Glutamatergic neuron (in vitro differentiated cells): Measurements from ENCODE around the gene ADD2. TPM values are rescaled to one million over a fixed set of nuclear protein-coding genes. Genes with fewer than 3 reads are reported as not detected.
"Not testable (repeated sequence)": the region's sequence is repeated elsewhere in the genome, so short reads cannot be mapped to it uniquely, and the experiment has no call there.

Source experiments
- DNase-seq: peaks from one replicate; pipeline ENCODE4 v3.0.0; 2022
- H3K27ac Mint-ChIP-seq: one replicate; pipeline ENCODE4 v1.8.0; 2020; ENCODE audit warnings: mild to moderate bottlenecking, mixed read lengths, inconsistent platforms; ENCODE audit not compliant: unreplicated experiment
- H3K27me3 Mint-ChIP-seq: one replicate; pipeline ENCODE4 v1.8.0; 2020; ENCODE audit warnings: mild to moderate bottlenecking, moderate library complexity, mixed read lengths, inconsistent platforms; ENCODE audit not compliant: unreplicated experiment
- H3K36me3 Mint-ChIP-seq: one replicate; pipeline ENCODE4 v1.8.0; 2020; ENCODE audit warnings: mild to moderate bottlenecking, mixed read lengths, inconsistent platforms; ENCODE audit not compliant: unreplicated experiment
- H3K4me1 Mint-ChIP-seq: one replicate; pipeline ENCODE4 v1.8.0; 2020; ENCODE audit warnings: mild to moderate bottlenecking, low read depth, mixed read lengths, inconsistent platforms; ENCODE audit not compliant: unreplicated experiment
- H3K4me3 Mint-ChIP-seq: one replicate; pipeline ENCODE4 v1.8.0; 2020; ENCODE audit warnings: mild to moderate bottlenecking, mixed read lengths, inconsistent platforms; ENCODE audit not compliant: unreplicated experiment
- H3K9me3 Mint-ChIP-seq: one replicate; pipeline ENCODE4 v1.8.0; 2020; ENCODE audit warnings: mild to moderate bottlenecking, moderate library complexity, mixed read lengths, inconsistent platforms; ENCODE audit not compliant: unreplicated experiment
- CTCF ChIP-seq: fragments of 200-600 bp; sonication (generic); IDR thresholded peaks from one replicate; pipeline ENCODE4 v1.5.0; 2021; ENCODE audit not compliant: partially characterized antibody, unreplicated experiment
- total RNA-seq: library from RNA; stranded (reverse); fragmentation: NEBNext Ultra II Directional; extraction: Animal tissue kit (Norgen Biotek cat#: 25700); gene quantifications from one replicate; pipeline ENCODE4 v1.2.1, GENCODE V29; 2021; ENCODE audit not compliant: unreplicated experiment

The ADD2 gene
- total RNA-seq, 1 donor from 2014 or later = 373 TPM

GRCh38 chr2:70801607-70802263 lies 33.7 kb upstream of the ADD2 start:
- Mint-ChIP-seq H3K9me3 (peaks cover 5% of the 10 kb centered on the region), H3K4me1 (no peaks in the 10 kb centered on the region), H3K27me3 (peaks cover 3% of the 10 kb centered on the region), H3K4me3 (no peak overlapping the region), H3K27ac (no peak overlapping the region), H3K36me3 (peaks cover 16% of the 10 kb centered on the region)
- DNase-seq = no peak
- TF ChIP-seq CTCF = no peak

GRCh38 chr2:70799706-70800105 lies 31.7 kb upstream of the ADD2 start:
- TF ChIP-seq CTCF = no peak
- H3K27ac Mint-ChIP-seq = no peak overlapping the region
- peaks cover 16% of the 10 kb centered on the region for H3K36me3 Mint-ChIP-seq
- H3K4me3 Mint-ChIP-seq = no peak overlapping the region
- H3K27me3 Mint-ChIP-seq = peaks cover 3% of the 10 kb centered on the region
- no peak for DNase-seq
- peaks cover 5% of the 10 kb centered on the region for H3K9me3 Mint-ChIP-seq
- H3K4me1 Mint-ChIP-seq = no peaks in the 10 kb centered on the region

- DNase-seq, H3K4me1 Mint-ChIP-seq, H3K9me3 Mint-ChIP-seq, H3K4me3 Mint-ChIP-seq, H3K27ac Mint-ChIP-seq, H3K27me3 Mint-ChIP-seq: not testable (repeated sequence)
- peaks cover 16% of the 10 kb centered on the region for H3K36me3 Mint-ChIP-seq
Measured at GRCh38 chr2:70797996-70798395, 30.0 kb upstream of the ADD2 start.

- Mint-ChIP-seq H3K27ac (no peak overlapping the region), H3K27me3 (peaks cover 6% of the 10 kb centered on the region), H3K9me3 (peaks cover 5% of the 10 kb centered on the region), H3K36me3 (peaks cover 16% of the 10 kb centered on the region), H3K4me3 (no peak overlapping the region), H3K4me1 (no peaks in the 10 kb centered on the region)
- no peak for DNase-seq
- no peak for TF ChIP-seq CTCF
Measured at GRCh38 chr2:70797506-70797905, 29.5 kb upstream of the ADD2 start.

- no peak overlapping the region for H3K27ac Mint-ChIP-seq
- TF ChIP-seq CTCF = no peak
- peaks cover 16% of the 10 kb centered on the region for H3K36me3 Mint-ChIP-seq
- DNase-seq = no peak
- no peaks in the 10 kb centered on the region for H3K4me1 Mint-ChIP-seq
- H3K9me3 Mint-ChIP-seq = peaks cover 5% of the 10 kb centered on the region
- no peak overlapping the region for H3K4me3 Mint-ChIP-seq
- peaks cover 14% of the 10 kb centered on the region for H3K27me3 Mint-ChIP-seq
Measured at GRCh38 chr2:70796262-70796661, 28.3 kb upstream of the ADD2 start.
